GM18873 (cell line): ENCODE data around the gene CMTM1.
"Not testable (repeated sequence)": the region's sequence is repeated elsewhere in the genome, so short reads cannot be mapped to it uniquely, and the experiment has no call there.

Source experiments
- ATAC-seq: cut with Tn5 transposase; IDR thresholded peaks from one replicate; pipeline ENCODE4 v1.9.1; 2021; ENCODE audit warnings: mild to moderate bottlenecking, moderate library complexity, moderate number of reproducible peaks; ENCODE audit not compliant: unreplicated experiment, low FRiP score

The CMTM1 gene

DNA sequence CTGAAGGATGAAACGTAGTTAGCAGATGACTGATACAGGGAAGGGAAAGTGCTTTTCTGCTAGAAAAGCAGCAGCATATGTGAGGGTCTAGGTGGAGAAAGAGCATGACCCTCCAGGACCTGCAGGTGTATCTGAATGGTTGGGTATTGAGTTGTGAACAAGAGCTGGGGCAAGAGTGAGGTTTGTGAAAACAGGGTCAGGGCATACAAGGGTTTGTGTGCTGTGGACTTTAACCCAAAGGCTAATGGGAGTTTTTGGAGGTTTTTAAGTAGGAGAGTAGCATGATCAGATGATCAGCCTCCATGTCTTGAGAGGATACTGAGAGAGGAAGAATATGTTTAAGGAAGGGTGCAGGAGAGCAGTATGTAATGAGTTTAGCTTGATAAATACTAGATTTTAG is 6.1 kb upstream of the CMTM1 start:
- ATAC-seq: no peak

DNA sequence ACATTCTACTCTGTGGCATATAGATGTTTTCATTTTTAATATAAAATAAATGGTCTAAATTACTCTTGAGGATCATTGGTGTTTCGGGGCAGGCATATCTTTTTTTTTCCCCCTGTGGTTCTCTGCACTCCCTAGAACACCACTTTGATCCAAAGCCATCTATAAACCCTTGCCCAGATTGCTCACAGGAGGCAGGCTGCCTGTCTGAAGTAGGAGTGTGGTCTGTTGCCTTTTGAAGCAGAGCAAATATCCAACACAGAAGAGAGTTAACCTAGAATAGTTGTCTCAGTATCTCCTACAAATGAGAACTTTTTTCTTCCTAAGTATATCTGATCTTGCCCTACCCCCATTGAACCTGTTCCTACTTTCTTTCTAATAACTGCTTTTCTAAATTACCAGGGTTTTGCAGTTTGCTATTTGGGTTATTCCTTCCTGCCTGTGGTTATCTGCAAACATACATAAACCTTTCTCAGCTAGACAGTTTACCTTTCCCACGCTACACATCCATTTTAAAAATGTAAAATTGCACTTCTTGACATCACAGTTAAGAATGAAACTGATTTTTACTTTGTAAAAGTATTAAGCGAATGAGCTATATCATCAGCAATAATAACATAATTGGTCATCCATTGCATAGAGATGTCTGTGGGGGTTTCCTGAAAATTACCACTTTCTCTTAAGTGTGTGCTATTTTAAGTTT is 4.7 kb upstream of the CMTM1 start:
- no peak for ATAC-seq

DNA sequence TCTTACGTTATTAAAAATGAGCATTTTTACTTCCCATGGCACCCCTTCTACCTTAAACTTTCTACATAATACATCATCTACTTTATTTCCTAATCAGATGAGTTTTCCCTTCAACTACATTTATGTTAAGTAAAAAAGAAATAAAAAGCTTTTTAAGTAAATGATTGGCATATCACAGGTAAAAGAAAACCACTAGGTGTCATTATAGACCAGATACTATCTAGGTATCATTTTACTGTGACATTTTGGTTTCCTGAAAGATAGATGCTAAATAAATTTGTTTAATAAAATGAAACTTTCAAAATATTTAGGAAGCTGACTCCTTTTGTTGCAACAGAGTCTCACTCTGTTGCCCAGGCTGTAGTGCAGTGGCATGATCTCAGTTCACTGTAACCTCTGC is 3.8 kb upstream of the CMTM1 start:
- no peak for ATAC-seq

DNA sequence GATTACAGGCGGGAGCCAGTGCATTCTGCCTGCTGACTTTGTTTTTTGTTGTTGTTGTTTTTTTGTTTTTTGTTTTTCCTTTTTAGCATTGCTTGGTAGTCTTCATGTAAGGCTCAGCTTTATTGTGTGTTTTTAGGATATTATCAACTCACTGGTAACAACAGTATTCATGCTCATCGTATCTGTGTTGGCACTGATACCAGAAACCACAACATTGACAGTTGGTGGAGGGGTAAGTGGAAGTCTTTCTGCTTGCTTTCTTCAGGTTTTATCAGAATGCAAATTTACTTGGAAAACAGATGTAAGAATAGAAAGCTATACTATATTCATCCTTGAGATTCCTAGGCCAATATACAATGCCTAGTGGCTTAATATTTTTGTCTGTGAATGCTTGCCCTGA is 3.3 kb upstream of the CMTM1 start:
- ATAC-seq: no peak

DNA sequence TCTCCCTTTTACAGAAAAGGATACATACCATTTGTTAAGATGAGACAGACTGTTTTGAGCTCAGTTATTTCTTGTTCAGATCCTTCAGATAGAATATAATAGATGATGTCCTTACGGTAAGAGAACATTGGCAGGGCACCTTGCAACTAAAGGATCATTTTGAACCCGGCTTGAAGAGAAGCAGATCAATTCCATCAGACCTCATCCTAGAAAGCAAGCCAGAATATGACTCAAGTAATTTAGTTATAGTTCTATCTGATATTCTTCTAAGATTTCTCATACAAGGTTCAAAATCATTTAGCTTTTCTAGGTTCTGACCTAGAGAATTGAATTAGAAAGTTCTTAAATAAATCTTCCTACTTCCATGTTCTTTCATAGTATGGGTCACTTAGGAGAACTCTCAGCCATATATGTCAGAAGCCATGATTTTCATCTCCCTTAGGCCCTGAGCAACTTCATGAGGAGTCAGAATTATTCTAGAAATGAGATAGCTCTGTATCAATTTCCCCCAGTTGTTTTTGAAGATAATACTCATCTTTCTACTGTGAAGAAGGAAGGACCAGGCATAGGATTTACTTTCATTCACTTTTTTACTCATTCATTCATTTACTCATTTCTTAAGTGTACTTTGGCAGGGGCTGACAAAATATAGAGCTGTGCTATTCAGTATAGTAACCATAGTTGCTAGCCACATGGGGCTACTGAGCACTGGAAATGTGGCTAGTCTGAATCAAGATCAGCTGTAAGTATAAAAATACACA is 2.5 kb upstream of the CMTM1 start:
- no peak for ATAC-seq

DNA sequence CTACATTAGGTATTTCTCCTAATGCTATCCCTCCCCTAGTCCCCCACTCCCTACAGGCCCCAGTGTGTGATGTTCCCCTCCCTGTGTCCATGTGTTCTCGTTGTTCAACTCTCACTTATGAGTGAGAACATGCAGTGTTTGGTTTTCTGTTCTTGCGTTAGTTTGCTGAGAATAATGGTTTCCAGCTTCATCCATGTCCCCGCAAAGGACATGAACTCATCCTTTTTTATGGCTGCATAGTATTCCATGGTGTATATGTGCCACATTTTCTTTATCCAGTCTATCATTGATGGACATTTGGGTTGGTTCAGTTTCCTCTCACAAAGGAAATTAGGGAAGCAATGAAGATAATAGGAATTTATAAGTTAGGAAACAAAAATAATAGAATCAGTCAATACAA is 1.0 kb downstream of the CMTM1 start:
- ATAC-seq: not testable (repeated sequence)

DNA sequence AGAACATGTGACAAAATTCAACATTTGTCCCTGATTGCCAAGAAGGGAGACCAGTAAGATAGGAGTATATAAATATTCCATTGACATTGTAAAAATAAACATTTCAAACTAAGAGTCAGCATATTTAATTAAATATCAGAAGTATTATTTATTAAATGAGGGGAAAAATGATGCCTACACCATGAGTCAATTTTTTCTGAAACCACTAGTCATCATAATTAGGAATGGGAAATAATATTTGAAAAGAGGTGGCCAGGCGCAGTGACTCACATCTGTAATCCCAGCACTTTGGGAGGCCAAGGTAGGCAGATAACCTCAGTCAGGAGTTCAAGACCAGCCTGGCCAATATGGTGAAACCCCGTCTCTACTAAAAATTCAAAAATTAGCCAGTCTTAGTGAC is 2.1 kb downstream of the CMTM1 start:
- ATAC-seq: no peak

DNA sequence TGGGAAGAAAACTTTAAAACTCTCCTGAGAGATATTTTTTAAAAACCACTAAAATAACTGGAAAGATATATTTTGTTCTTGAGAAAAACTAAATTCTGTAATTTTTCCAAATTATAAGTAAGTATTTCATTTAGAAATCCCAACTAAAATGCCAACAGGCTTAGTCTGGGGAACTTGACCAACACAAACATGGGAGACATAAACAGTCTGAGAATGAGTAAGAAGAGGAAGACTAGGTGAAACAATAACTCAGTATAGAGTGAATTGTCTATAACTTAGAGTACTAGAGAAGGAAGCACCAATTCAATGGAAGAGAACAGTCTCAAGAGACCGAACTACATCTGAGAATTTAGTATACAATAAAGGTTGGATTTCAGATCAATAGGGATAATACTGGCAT is 2.9 kb downstream of the CMTM1 start:
- no peak for ATAC-seq

DNA sequence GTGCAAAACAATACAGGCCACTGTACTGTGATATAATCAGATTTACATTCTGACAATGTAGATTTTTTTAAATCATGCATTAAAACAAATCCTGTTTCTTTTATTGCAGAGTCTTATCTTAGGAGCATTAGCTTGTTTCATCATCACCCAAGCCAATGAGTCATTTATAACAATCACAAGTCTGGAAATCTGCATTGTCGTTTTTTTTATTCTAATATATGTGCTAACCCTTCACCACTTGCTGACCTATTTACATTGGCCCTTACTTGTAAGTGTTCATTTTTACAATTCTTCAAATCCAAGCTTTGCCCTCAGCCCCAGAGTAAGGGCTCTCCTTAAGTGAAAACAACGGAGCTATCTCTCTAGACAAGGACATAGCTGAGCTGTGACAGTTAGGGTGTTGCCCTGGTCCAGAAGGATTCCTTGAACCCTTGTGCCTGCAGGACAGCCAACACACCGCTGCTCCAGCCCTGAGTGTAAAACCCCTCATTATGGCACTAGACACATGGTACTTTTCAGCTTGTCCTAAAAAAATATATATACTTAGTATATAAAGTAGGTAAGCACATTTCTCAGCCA is 3.7 kb downstream of the CMTM1 start:
- ATAC-seq: no peak

DNA sequence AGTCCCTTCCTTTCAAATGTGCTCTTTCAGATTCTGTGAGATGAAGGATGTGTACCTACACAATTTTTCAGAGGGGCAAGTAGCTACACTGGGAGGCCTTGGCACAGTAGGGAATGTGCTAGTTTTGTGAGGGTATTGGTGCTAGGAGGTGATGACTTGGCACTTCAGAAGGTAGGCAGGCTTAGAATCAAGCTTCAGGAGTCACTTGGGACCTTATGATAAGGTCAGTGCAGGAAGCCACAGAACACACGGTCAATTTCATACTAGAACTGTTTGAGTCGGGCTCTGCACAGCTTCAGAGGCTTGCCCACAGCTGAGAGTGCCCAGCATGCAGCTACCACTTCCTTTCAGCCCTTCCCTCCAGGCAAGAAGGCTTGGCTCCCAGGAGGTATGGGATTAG is 6.1 kb downstream of the CMTM1 start:
- no peak for ATAC-seq

DNA sequence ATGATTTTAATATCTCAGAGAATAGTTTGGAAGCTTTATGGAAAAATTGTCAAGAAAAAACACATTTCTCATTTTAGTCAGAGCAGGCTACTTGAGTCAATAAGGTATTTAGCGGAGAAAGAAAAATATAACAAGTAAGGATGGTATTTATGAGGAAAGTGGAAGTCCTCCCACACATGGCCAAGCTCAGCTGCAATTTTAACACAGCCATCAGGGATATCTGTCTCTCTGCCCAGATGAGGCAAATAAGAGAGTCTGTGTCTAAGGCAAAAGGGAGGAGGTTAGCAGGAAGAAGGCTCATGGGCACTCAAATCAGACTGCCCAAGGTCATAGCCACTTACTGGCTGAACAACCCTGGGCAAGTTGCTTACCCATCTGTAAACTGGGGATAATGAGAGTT is 7.8 kb downstream of the CMTM1 start:
- ATAC-seq: no peak

DNA sequence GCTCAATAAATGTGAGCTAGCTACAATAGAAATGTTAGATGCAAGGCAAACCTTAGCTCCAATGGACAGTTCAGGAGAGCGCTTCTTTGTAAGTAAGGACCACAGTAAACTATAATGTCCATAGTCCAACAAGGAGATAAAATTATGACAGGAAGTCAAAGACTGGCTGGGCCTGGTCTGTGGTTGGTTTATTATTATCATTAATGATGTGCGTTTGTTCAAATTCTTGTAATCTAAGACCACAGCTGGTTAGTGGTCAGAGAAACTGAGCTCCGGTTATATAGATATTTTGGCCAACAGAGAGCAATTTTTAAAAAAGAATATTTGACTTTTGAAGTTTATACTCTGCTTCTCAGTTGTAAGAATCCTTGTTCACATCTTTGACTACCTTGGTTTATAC is 8.3 kb downstream of the CMTM1 start:
- no peak for ATAC-seq

DNA sequence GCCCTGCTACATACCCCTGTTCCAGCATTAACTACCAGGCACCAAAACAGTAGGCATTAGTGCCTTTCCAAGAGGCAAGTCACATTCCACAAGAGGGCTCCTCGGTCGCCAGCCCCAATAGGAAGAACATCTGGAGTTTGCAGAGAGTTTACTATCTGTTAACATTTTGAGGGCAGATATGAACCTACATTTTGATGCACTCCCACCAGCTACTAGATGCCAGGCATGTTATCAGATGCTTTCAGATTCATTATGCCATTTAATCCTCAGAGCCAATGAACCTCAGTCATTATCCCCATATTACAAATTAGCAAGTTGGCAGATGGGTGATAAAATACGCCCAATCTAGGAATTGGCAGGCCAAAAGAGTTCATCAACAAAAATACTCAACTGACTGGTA is 8.8 kb downstream of the CMTM1 start:
- no peak for ATAC-seq

DNA sequence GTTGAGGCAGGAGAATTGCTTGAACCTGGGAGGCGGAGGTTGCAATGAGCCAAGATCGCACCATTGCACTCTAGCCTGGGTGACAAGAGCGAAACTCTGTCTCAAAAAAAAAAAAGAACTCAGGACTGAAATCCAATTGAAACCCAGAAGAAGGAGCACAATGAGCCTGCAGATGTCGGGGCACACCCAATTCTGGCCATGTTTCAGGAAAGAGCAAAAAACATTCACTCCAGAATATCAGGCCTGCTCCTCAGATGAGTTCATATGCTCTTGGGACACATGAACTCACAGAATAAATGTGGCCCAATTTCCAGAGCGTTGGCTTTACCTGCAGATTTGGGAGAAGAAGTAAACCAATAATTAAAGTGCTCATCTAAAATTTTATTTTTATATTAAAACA is 10.1 kb downstream of the CMTM1 start:
- no peak for ATAC-seq

DNA sequence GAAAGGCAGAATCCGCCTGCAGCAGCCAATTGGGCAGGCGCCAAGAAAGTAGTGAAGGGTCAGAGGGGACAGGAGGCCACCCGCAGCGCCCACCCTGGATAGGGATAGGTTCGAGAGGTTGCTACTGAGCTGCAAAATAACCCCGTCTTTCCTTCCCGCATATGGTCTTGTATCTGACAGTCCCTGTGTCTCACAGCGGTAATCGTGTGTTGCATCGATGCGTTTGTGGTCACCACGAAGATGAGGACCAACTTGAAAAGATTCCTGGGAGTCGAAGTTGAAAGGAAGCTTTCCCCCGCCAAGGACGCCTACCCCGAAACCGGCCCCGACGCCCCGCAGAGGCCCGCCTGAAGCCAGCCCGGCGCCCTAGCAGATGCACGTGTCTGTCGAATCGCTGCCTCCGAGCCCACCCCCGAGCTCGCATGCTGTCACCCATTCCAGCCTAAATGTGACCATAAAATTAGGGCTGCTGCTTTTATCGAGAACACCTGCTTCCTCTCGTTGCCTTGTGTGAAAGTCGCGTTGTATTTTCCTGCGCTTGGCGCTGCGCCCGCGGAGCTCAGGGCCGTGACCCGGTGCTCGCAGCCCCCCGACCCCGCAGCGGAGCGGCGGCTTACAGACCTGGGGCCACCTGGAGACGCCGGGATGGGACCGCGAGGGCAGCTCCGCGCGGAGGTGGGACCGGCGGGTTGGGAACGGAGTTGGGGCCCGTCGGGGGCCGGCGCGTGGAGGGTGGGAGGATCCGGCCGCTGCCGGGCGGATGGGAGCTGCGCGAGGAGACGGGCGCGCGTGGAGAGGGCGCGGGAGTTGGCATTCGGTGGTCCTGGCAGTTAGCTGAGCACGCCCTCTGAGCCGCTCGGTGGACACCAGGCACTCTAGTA is 12.7 kb downstream of the CMTM1 start, which contains the start of gene CMTM2:
Gene CMTM2, plus strand, starts transcription at position 813 of the 881 bp plus-strand sequence. CDS start 145 bp downstream, outside the sequence.
- ATAC-seq: no peak

DNA sequence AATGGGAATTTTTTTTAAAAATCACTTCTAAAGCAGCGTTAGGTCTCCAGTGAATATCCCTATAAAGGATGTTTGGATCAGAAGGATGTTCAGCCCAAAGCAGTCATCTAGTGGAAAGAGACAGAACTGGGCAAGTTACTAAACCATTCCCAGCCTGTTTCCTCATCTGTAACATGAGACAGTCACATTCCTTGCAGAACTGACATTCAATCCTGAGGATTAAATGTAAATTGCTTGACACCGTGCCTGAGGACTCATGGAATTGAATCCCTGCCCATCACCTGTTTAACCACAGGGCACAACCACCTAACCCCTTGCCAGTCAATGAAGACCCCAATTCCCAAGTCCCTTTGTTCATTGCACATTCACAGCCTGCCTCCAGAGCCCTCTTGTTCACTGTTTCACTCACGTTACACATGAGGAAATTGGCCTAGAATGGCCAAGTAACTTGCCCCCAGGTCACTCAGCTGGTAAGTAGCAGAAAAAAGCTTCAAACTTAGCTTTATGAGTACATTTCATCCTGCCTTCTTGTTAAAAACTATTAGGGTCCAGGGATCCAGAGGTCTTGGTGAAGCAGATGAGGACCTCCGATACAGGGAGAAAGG is 14.5 kb downstream of the CMTM1 start:
- no peak for ATAC-seq

DNA sequence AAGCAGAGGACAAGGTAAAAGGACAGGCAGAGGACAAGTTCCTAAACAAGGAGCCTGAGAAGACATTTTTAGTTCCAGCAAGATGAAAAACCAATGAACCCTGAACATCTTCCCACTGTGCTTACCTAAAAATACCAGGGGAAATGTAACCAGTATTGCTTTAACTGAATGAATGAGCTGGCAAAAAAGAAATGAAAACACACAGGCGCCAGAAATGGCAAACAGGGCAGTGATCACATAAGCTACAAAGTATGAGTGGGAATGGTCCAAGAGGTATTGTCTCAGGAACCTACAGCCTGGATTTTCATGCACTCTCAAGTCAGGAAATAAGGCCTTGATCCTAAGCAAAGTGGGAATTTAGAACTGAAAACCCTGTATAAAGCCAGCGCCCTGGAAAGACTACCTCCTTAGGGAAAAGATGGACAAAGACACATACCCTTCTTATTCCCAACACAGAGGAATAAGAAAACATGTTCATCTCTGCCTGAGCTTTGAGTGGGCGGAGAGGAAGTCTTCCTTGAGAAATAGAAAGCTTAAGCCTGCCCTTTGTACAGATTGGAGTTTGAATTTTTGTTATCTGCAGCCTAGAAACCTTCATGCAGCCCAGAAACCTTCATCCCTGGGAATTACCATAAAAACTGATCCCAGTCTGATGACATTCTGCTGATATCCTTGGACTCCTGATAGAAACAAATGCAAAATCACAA is 15.2 kb downstream of the CMTM1 start:
- no peak for ATAC-seq

DNA sequence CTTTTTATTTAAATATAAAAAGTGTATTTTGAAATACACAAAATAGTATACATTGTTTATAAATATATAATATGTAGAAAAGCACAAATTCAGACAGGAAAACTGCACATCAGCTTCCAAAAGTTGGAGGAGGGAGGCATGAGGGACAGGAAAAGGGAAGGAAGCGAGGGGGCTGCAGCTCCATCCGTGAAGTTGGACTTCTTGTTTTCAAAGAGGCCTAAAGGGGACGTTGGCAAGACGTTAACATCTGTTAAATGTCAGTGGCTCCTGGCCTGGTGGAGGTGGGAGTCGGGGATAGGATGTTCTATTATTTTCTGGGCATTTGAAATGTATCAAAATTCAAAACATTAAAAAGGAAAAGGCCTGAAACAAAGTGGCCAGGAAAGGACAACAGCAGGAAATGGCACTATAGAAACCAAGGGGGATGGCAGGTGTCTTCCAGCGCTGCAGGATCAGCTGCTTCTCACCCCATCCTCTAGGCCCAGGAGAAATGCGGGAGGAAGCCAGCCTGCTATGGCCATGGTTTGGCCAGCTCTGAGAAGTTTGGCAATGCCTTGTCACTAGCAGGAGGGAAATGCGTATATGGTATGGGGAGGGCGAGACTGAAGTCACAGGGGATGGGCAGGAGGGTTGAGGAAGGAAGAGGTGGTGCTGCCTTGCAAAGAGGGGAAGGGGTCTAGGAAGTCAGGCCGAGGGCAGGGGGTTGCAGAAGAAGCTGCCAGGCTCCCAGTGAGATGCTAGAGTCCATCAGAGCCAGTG is 19.4 kb downstream of the CMTM1 start:
- no peak for ATAC-seq
